Trophoblast cell (in vitro differentiated cells and primary cell): ENCODE results near the gene MALRD1.

ENCODE experiments used
- DNase-seq, 2 donors: peaks; one replicate each; pipeline ENCODE4 v3.0.0-alpha.2; 2016
- H2AFZ ChIP-seq: 2 replicates; pipeline ENCODE4 v1.6.1; 2013; ENCODE audit warnings: low read length, moderate library complexity, mild to moderate bottlenecking; ENCODE audit not compliant: insufficient read depth, poor library complexity
- H2AK5ac ChIP-seq: 2 replicates; pipeline ENCODE4 v1.6.1; 2013; ENCODE audit warnings: mild to moderate bottlenecking, low read length
- H2BK120ac ChIP-seq: 2 replicates; pipeline ENCODE4 v1.6.1; 2013; ENCODE audit warnings: low read length, mild to moderate bottlenecking, moderate library complexity; ENCODE audit not compliant: insufficient read depth, poor library complexity
- H2BK12ac ChIP-seq: 2 replicates; pipeline ENCODE4 v1.6.1; 2013; ENCODE audit warnings: mild to moderate bottlenecking, low read length, moderate library complexity
- H2BK5ac ChIP-seq: 2 replicates; pipeline ENCODE4 v1.6.1; 2013; ENCODE audit warnings: low read length, low read depth, moderate library complexity, mild to moderate bottlenecking; ENCODE audit not compliant: poor library complexity
- H3K14ac ChIP-seq: 2 replicates; pipeline ENCODE4 v1.6.1; 2013; ENCODE audit warnings: mild to moderate bottlenecking, low read length
- H3K18ac ChIP-seq: 2 replicates; pipeline ENCODE4 v1.6.1; 2013; ENCODE audit warnings: mild to moderate bottlenecking, low read length
- H3K23ac ChIP-seq: 2 replicates; pipeline ENCODE4 v1.6.1; 2013; ENCODE audit warnings: low read length
- H3K27ac ChIP-seq: 2 replicates; pipeline ENCODE4 v1.5.1; 2013; ENCODE audit warnings: low read depth, mild to moderate bottlenecking, inconsistent platforms, low read length, moderate library complexity
- H3K27me3 ChIP-seq: 2 replicates; pipeline ENCODE4 v1.6.1; 2013; ENCODE audit warnings: inconsistent platforms, mild to moderate bottlenecking, low read length, moderate library complexity; ENCODE audit not compliant: insufficient read depth
- H3K36me3 ChIP-seq, 2 experiments: 1 replicate in 1 of 2; 2 replicates in 1 of 2; pipeline ENCODE4 v1.6.1; 2013; ENCODE audit warnings: low read length in 2 of 2, mild to moderate bottlenecking in 2 of 2, moderate library complexity in 1 of 2; ENCODE audit not compliant: insufficient read depth in 2 of 2, control insufficient read depth in 1 of 2
- H3K4ac ChIP-seq: 2 replicates; pipeline ENCODE4 v1.6.1; 2013; ENCODE audit warnings: low read depth, mild to moderate bottlenecking, low read length, moderate library complexity
- H3K4me1 ChIP-seq, 2 experiments: 1 replicate in 1 of 2; 2 replicates in 1 of 2; pipeline ENCODE4 v1.6.1; 2013; ENCODE audit warnings: low read length in 2 of 2, mild to moderate bottlenecking in 2 of 2, moderate library complexity in 1 of 2; ENCODE audit not compliant: insufficient read depth in 2 of 2, control insufficient read depth in 1 of 2
- H3K4me2 ChIP-seq: 2 replicates; pipeline ENCODE4 v1.6.1; 2013; ENCODE audit warnings: inconsistent platforms, mild to moderate bottlenecking, low read length, moderate library complexity
- H3K4me3 ChIP-seq: 2 replicates; pipeline ENCODE4 v1.5.1; 2013; ENCODE audit warnings: mild to moderate bottlenecking, low read depth, low read length, inconsistent platforms
- H3K79me1 ChIP-seq: one replicate; pipeline ENCODE4 v1.6.1; 2013; ENCODE audit warnings: low read length
- H3K79me2 ChIP-seq: 2 replicates; pipeline ENCODE4 v1.6.1; 2013; ENCODE audit warnings: low read length, mild to moderate bottlenecking; ENCODE audit not compliant: control insufficient read depth, insufficient read depth, poor library complexity
- H3K9ac ChIP-seq: 2 replicates; pipeline ENCODE4 v1.6.1; 2013; ENCODE audit warnings: mild to moderate bottlenecking, low read length
- H3K9me3 ChIP-seq: 2 replicates; pipeline ENCODE4 v1.6.1; 2013; ENCODE audit warnings: low read depth, mild to moderate bottlenecking, control low read depth, inconsistent platforms, low read length; ENCODE audit not compliant: insufficient read depth
- H4K12ac ChIP-seq: 2 replicates; pipeline ENCODE4 v1.6.1; 2013; ENCODE audit warnings: low read depth, mild to moderate bottlenecking, low read length, moderate library complexity
- H4K8ac ChIP-seq: 2 replicates; pipeline ENCODE4 v1.6.1; 2013; ENCODE audit warnings: low read depth, mild to moderate bottlenecking, low read length, moderate library complexity
- H4K91ac ChIP-seq: one replicate; pipeline ENCODE4 v1.6.1; 2013; ENCODE audit warnings: low read depth, mild to moderate bottlenecking, low read length, moderate library complexity
- WGBS: extraction: QIAGEN DNeasy Blood & Tissue Kit; methylation state at CpG from one replicate; pipeline ENCODE4 v1.1.7; 2013; ENCODE audit warnings: missing lambda C conversion rate; ENCODE audit not compliant: insufficient read length, insufficient coverage; ENCODE audit errors: extremely low coverage; 5-methylcytosine and 5-hydroxymethylcytosine counted together

The MALRD1 gene

DNA sequence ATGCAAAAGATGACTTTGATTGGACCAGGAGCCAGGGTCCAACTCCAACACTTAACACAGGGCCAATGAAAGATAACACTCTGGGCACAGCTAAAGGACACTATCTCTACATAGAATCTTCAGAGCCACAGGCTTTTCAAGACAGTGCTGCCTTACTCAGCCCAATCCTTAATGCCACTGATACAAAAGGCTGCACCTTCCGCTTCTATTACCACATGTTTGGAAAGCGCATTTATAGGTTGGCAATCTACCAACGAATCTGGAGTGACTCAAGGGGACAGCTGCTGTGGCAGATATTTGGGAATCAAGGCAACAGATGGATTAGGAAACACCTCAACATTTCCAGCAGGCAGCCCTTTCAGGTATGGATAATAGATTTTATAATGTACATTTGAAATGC lies 160.7 kb downstream of the MALRD1 start:
- H3K18ac ChIP-seq: no peak overlapping the region
- DNase-seq: no peak
- no CpG with 5 or more reads among the region's 3 CpGs for WGBS

DNA sequence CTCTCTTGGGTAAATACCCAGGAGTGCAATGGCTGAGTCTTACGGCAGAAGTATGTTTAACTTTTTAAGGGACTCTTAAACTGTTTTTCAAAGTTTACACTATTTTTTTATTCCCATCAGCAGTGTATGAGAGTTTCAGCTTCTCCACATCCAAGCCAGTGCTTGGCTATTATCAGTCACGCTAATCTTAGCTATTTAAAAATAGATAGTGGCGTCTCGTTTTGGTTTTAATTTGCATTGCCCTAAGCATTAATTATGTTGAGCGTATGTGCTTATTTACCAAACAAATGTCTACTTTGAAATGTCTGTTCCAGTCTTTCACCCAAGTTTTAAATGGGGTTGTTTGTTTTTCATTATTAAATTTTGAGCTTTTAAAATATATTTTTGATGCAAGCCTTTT lies 164.0 kb downstream of the MALRD1 start:
- WGBS: no CpG with 5 or more reads among the region's 5 CpGs

More for the DNA sequence above, 160.7 kb downstream of the MALRD1 start:
- no peak overlapping the region for H2AK5ac ChIP-seq
- H3K9ac ChIP-seq: no peak overlapping the region
- no peaks in the 10 kb centered on the region for H3K79me1 ChIP-seq
- no peaks in the 10 kb centered on the region for H3K79me2 ChIP-seq
- H2AFZ ChIP-seq: no peak overlapping the region
- H2BK120ac ChIP-seq: no peak overlapping the region
- H3K27me3 ChIP-seq: no peaks in the 10 kb centered on the region
- no peak overlapping the region for H2BK5ac ChIP-seq
- no peak overlapping the region for H3K4me2 ChIP-seq
- H3K36me3 ChIP-seq: no peaks in the 10 kb centered on the region
- H4K91ac ChIP-seq: no peak overlapping the region
- H3K9me3 ChIP-seq: no peaks in the 10 kb centered on the region
- no peak overlapping the region for H3K4me3 ChIP-seq
- H4K8ac ChIP-seq: no peak overlapping the region
- H2BK12ac ChIP-seq: no peak overlapping the region
- no peak overlapping the region for H3K4ac ChIP-seq
- H4K12ac ChIP-seq: no peak overlapping the region
- H3K27ac ChIP-seq: no peak overlapping the region
- H3K23ac ChIP-seq: no peak overlapping the region
- no peak overlapping the region for H3K14ac ChIP-seq
- no peaks in the 10 kb centered on the region for H3K4me1 ChIP-seq

DNA sequence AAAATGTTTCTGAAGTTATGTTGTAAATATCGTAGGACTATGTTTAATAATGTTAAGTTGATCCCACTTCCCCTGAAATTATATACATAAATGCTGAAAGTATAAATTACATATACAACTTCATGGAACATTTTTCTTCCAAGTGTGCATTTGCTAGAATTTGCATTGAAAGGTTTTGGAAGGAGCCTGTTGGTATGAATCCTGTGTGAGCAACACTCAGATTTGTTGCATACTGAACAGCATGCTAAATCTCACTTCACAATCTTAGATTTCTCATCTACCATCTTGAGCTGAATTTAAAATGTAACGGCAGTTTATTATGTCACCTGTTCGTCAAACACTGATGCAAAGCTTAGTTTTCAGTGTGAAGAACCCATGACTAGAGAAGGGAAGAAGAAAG lies 172.6 kb downstream of the MALRD1 start:
- Histone ChIP-seq H4K12ac (no peak overlapping the region), H4K91ac (no peak overlapping the region), H3K4me3 (no peak overlapping the region), H3K79me1 (no peaks in the 10 kb centered on the region), H3K14ac (no peak overlapping the region), H2AFZ (no peak overlapping the region), H3K79me2 (no peaks in the 10 kb centered on the region), H2BK120ac (no peak overlapping the region), H3K27ac (no peak overlapping the region), H2AK5ac (no peak overlapping the region), H2BK12ac (no peak overlapping the region), H3K4me1 (no peaks in the 10 kb centered on the region), H3K4me2 (no peak overlapping the region), H3K9ac (no peak overlapping the region), H4K8ac (no peak overlapping the region), H3K4ac (no peak overlapping the region), H3K36me3 (no peaks in the 10 kb centered on the region), H3K18ac (no peak overlapping the region), H3K9me3 (no peaks in the 10 kb centered on the region), H3K27me3 (no peaks in the 10 kb centered on the region), H3K23ac (no peak overlapping the region), H2BK5ac (no peak overlapping the region)
- DNase-seq: no peak
- no CpG with 5 or more reads among the region's 3 CpGs for WGBS

More for the DNA sequence above, 164.0 kb downstream of the MALRD1 start:
- Histone ChIP-seq H3K9me3 (no peaks in the 10 kb centered on the region), H3K79me1 (no peaks in the 10 kb centered on the region), H4K12ac (no peak overlapping the region), H2BK5ac (no peak overlapping the region), H2BK120ac (no peak overlapping the region), H4K8ac (no peak overlapping the region), H3K27me3 (no peaks in the 10 kb centered on the region), H2BK12ac (no peak overlapping the region), H4K91ac (no peak overlapping the region), H2AFZ (no peak overlapping the region), H2AK5ac (no peak overlapping the region), H3K14ac (no peak overlapping the region), H3K4me2 (no peak overlapping the region), H3K4ac (no peak overlapping the region), H3K36me3 (no peaks in the 10 kb centered on the region), H3K27ac (no peak overlapping the region), H3K4me3 (no peak overlapping the region), H3K79me2 (no peaks in the 10 kb centered on the region), H3K9ac (no peak overlapping the region), H3K4me1 (no peaks in the 10 kb centered on the region), H3K23ac (no peak overlapping the region), H3K18ac (no peak overlapping the region)
- no peak for DNase-seq

DNA sequence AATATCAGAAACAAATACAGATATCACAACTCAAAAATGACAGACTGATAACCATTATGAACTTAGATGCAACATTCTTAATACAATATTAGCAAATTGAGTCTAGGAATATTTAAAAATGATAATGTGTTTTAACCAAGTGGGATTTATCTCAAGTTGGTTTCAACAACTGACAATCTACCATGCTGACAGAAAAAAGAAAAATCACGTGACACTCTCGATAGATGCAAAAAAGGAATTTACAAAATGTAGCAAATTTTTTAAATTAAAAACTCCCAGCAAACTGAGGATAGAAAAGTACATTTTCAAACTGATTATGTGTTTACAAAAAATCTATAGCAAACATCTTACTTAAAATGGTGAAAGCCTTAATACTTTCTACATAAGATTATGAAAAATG lies 177.4 kb downstream of the MALRD1 start:
- no peak overlapping the region for H3K9ac ChIP-seq
- H3K4me3 ChIP-seq: no peak overlapping the region
- H2BK120ac ChIP-seq: no peak overlapping the region
- H3K4me2 ChIP-seq: no peak overlapping the region
- no peak overlapping the region for H3K18ac ChIP-seq
- no CpG with 5 or more reads among the region's 2 CpGs for WGBS
- no peak overlapping the region for H3K14ac ChIP-seq
- no peak overlapping the region for H3K27ac ChIP-seq
- no peaks in the 10 kb centered on the region for H3K9me3 ChIP-seq
- H3K23ac ChIP-seq: no peak overlapping the region
- H4K12ac ChIP-seq: no peak overlapping the region
- no peaks in the 10 kb centered on the region for H3K79me1 ChIP-seq
- H3K27me3 ChIP-seq: no peaks in the 10 kb centered on the region
- H4K91ac ChIP-seq: no peak overlapping the region
- no peaks in the 10 kb centered on the region for H3K4me1 ChIP-seq
- H2AK5ac ChIP-seq: no peak overlapping the region
- no peak for DNase-seq
- H3K79me2 ChIP-seq: no peaks in the 10 kb centered on the region
- no peak overlapping the region for H2AFZ ChIP-seq
- no peaks in the 10 kb centered on the region for H3K36me3 ChIP-seq
- no peak overlapping the region for H4K8ac ChIP-seq
- H2BK5ac ChIP-seq: no peak overlapping the region
- H3K4ac ChIP-seq: no peak overlapping the region
- no peak overlapping the region for H2BK12ac ChIP-seq
